HFF-Myc (cell line): ENCODE data around the gene MAP3K13.

Experiments used
- DNase-seq: peaks from one replicate; pipeline ENCODE4 v3.0.0-alpha.2; 2011; ENCODE audit warnings: low read depth; ENCODE audit errors: extremely low read depth
- H3K4me3 ChIP-seq: replicated peaks from 2 replicates; pipeline ENCODE4 v1.5.1; 2011; ENCODE audit warnings: low read depth, mild to moderate bottlenecking, control low read depth, low read length
- TF ChIP-seq, protein P1 (sequence below): IDR thresholded peaks from 2 replicates; pipeline ENCODE4 v1.5.1; 2012; ENCODE audit warnings: mild to moderate bottlenecking, low read depth, low read length, control low read depth; ENCODE audit errors: missing control alignments

MAP3K13 gene

DNA sequence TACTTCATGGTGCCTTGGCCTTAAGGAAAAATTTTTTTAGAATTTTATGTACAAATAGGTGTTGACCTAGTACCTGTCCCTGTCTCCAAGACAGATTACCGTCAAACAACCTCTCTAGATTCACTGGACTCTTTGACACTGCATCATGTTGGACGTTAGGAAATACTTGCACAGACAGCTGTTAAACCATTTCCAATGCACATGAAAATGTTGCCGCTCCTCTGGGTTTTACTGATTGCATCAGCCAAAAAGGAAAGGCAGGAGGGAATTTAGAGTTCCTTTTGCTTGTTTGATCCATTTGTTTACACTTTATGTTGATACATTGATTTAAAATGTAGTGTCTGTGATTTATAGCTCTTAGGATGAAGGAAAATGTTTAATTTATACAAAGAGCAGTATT, 121.4 kb downstream of the MAP3K13 start:
- DNase-seq = no peak
- TF ChIP-seq, protein P1, sequence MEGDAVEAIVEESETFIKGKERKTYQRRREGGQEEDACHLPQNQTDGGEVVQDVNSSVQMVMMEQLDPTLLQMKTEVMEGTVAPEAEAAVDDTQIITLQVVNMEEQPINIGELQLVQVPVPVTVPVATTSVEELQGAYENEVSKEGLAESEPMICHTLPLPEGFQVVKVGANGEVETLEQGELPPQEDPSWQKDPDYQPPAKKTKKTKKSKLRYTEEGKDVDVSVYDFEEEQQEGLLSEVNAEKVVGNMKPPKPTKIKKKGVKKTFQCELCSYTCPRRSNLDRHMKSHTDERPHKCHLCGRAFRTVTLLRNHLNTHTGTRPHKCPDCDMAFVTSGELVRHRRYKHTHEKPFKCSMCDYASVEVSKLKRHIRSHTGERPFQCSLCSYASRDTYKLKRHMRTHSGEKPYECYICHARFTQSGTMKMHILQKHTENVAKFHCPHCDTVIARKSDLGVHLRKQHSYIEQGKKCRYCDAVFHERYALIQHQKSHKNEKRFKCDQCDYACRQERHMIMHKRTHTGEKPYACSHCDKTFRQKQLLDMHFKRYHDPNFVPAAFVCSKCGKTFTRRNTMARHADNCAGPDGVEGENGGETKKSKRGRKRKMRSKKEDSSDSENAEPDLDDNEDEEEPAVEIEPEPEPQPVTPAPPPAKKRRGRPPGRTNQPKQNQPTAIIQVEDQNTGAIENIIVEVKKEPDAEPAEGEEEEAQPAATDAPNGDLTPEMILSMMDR = no peak
- H3K4me3 ChIP-seq = no peak overlapping the region

DNA sequence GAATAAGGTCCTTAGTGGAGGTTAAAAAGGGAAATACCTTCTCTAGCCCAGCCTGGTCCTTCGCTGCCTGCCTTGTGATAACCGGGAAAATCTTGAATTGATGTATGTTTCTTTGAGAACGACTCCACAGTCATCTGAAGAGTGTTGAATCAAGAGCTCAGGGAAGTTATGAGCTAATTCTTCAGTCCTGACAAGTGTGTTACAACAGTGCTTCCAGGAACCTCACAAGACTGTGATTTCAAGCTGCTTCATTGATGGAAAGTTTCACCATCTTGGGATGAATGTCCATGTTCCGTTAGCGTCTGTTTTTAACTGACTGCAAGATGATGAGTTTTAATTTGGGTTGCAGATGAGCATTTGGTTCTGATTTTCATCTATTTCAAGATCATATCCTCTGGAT, 123.5 kb downstream of the MAP3K13 start:
- DNase-seq = no peak
- H3K4me3 ChIP-seq = no peak overlapping the region
- TF ChIP-seq, protein P1 = no peak

DNA sequence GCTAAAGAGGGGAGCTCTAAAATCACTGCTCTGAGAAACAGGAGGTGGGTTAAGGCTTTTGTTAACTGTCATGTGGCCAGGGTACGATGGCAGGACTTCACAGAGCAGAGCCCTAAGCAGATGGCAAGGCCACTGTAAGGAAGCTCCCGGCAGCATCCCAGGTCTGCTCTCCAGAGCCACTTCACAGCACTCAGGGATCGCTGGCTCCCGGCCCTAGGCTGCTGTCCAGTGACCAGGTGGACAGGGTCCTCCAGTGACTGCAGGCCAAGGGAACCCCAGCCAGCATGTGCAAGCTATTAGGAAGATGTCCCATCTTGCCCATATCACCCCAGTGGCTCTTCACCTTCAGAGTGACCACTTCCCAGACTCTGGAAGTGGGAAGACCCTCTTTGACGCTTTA, 125.5 kb downstream of the MAP3K13 start:
- H3K4me3 ChIP-seq = no peak overlapping the region
- TF ChIP-seq, protein P1 = no peak

DNA sequence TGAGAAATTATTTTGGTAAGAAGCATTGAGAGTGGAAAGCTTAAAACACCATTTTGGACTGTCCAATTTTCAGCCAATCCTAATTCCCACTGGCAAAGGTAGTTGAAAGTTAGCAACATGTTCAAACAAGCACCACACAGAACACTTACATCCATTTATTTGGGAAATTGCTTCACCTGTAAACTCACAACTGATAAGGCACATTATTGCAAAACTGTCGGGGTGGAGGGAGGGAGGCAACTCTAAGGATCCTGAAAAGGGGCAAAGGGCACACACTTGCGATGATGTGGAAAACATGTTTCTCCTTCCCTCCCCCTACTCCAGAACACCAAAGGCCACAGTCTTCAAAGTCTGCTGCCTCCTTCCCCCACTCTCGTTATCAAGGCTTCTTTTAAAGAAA, 126.5 kb downstream of the MAP3K13 start:
- H3K4me3 ChIP-seq = no peak overlapping the region
- DNase-seq = no peak
- TF ChIP-seq, protein P1 = no peak

More for the DNA sequence above, 125.5 kb downstream of the MAP3K13 start:
- DNase-seq = no peak

DNA sequence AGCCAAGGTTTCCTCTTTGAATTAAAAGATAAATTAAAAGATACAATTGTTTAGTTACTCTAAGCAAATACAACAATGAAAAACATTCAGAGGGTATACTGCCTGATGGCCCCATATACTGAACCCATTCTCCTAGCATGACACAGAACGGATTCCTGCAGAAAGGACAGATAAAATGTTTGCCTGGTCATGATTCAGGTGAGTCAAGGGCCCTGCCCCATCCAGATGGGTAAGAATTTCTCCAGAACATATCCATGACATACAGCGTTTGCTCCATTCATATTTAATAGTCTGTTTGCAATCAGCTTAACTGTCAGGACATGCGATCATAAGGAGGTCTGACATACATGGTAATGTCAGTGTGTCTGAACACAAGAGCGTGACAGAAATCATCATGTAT, 127.3 kb downstream of the MAP3K13 start:
- H3K4me3 ChIP-seq = no peak overlapping the region
- DNase-seq = no peak
- TF ChIP-seq, protein P1 = no peak

DNA sequence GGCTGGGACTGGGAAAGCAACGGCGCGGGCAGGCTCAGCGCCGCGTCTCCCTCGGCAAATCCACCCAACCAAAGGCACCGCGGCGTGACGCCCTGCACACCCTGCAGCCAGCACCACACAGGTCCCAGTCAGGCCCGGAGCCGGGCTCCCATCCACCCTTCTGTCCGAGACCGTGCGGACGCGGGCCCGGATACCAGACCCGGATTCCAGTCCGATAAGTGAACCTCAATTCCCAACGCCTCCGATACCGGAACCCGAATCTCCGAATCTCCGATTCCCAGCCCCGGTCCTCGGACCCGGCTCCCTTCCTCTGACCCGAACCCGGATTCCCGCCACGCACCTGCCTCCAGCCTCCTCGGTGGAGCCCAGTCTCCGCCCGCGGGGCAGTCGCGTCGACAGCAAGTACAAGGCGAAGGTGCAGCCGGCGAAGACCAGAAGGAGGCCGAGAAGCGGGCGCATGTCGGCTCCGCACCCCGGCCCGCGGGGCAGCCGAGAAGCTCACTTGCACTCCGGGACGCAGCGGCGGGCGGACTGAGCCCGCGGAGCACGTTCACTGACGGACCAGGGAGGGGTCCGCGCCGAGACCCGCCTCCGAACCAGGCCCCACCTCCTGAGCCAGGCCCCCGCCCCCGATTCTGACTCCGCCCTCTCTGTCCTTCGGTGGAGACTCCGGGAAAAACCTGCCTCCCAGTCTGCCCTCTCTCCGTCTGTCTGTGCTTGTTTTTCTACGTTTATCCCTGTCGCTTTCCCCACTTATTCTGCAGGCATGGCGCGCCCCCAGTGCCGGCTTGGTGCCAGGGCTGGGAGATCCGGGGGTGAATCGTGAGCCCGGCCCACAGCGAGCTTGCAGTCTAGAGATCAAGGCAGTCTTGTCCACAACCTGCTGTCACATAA, 135.8 kb downstream of the MAP3K13 start, which contains the start of gene TMEM41A:
Gene TMEM41A, minus strand, starts transcription at position 533 of the 894 bp plus-strand sequence. Its CDS starts 74 bp downstream, at position 459.
- peak; percentile 48 for DNase-seq
- TF ChIP-seq, protein P1 = no peak
- peak within 1 kb of the TSS; percentile 77 for H3K4me3 ChIP-seq
